Measurements from ENCODE around the gene STK32B. TPM values are rescaled to one million over a fixed set of nuclear protein-coding genes. Genes with fewer than 3 reads are reported as not detected.

STK32B gene
- total and polyA plus RNA-seq, 10 donors, result 0.03 to 0.87 (median 0.36) TPM

DNA sequence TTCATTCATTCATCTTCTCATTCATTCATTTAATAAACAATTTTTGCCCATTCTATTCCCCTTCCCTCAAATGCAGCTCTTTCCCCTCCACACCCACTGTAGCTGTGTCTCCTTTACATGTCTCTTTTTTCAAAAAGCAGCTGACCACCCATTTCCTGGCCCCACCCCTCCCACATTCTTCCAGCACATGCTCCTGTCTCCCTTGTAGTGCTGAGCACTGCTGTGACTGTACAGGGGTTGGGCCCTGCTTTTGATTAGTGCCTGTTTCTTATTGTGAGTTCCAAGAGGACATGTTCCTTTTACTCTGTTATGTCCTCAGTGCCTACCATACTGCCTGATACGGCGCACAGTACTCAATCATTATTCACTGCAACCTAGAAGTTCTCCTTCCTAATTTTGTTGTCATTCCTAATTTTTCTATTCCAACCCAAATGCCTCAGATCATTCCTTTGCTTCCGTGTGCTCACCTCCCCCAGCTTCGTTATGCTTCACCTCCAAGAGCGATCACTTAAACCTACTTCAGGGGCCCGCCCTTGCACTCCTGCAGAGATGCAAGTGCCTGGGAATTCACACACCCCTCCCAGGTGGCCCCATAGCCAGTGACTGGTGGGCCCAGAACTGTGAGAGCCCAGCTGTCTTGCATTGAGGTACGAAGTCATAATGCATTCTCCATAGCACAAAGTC lies 152.2 kb downstream of the STK32B start:
- intact Hi-C loops (cut with DNase I; ENCODE audit: low total_unique reads), result no loop called here
- no peak for TF ChIP-seq POLR2AphosphoS5 (IDR thresholded peaks at IDR 0.05)
- no peak for TF ChIP-seq POLR2A (IDR thresholded peaks at IDR 0.05)
- TF ChIP-seq, protein P1, sequence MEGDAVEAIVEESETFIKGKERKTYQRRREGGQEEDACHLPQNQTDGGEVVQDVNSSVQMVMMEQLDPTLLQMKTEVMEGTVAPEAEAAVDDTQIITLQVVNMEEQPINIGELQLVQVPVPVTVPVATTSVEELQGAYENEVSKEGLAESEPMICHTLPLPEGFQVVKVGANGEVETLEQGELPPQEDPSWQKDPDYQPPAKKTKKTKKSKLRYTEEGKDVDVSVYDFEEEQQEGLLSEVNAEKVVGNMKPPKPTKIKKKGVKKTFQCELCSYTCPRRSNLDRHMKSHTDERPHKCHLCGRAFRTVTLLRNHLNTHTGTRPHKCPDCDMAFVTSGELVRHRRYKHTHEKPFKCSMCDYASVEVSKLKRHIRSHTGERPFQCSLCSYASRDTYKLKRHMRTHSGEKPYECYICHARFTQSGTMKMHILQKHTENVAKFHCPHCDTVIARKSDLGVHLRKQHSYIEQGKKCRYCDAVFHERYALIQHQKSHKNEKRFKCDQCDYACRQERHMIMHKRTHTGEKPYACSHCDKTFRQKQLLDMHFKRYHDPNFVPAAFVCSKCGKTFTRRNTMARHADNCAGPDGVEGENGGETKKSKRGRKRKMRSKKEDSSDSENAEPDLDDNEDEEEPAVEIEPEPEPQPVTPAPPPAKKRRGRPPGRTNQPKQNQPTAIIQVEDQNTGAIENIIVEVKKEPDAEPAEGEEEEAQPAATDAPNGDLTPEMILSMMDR (IDR thresholded peaks at IDR 0.05 in 8 of 11, conservative IDR thresholded peaks at IDR 0.05 in 3 of 11), result no peak
- DNase-seq, result no peak
- Histone ChIP-seq H3K27ac (no peak overlapping the region), H3K9me3 (peaks cover 0 to 18% (median 2%) of the 10 kb centered on the region in 8 donors), H3K36me3 (no peaks in the 10 kb centered on the region), H3K4me3 (no peak overlapping the region), H3K27me3 (replicated peaks in 1 of 7) (no peaks in the 10 kb centered on the region), H3K4me1 (no peaks in the 10 kb centered on the region)
- WGBS, 5 donors, result 81 to 93% (median 86%) methylated on average over 7 of the region's 7 CpGs

DNA sequence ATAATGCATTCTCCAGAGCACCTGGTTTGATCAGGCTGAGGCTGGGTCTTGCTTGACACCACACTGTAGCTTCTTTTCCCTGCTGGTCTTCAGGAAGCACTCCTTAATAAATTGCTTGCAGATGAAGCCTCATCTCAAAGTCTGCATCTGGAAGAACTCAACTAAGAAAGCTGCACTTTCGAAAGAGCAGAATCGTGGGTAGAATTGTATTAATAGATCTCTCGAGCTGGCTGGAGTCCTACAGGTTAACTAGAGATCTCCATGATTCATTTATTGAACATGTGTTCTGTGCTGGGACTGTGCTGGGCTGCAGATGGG lies 152.7 kb downstream of the STK32B start:
- no peak for TF ChIP-seq POLR2A (IDR thresholded peaks at IDR 0.05)
- TF ChIP-seq POLR2AphosphoS5 (IDR thresholded peaks at IDR 0.05), result no peak
- TF ChIP-seq, protein P1 (IDR thresholded peaks at IDR 0.05 in 8 of 11, conservative IDR thresholded peaks at IDR 0.05 in 3 of 11), result no peak
- Histone ChIP-seq H3K36me3 (no peaks in the 10 kb centered on the region), H3K27ac (no peak overlapping the region), H3K27me3 (replicated peaks in 1 of 7) (no peaks in the 10 kb centered on the region), H3K9me3 (peaks cover 0 to 18% (median 2%) of the 10 kb centered on the region in 8 donors), H3K4me1 (no peaks in the 10 kb centered on the region), H3K4me3 (no peak overlapping the region)
- DNase-seq, result no peak
- 69 to 85% (median 78%) methylated on average over 3 of the region's 3 CpGs for WGBS, 5 donors
- intact Hi-C loops (cut with DNase I; ENCODE audit: low total_unique reads), result no loop called here

DNA sequence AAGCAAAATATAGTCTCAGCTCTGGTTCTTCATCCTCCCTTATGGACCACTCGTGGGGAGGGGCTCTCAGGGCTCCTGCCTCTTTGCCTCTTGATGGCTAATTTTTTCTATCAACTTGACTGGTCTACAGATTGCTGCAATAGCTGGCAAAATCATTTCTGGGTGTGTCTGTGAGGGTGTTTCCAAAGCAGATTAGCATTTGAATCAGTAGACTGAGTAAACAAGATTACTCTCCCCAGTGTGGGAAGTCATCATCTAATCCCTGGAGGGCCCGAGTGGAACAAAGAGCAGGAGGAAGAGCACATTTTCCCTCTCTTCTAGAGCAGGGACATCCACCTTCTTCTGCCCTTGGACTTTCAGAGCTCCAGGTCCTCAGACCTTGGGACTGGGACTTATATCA lies 153.5 kb downstream of the STK32B start:
- no peak for TF ChIP-seq POLR2A (IDR thresholded peaks at IDR 0.05)
- no peak for TF ChIP-seq POLR2AphosphoS5 (IDR thresholded peaks at IDR 0.05)
- TF ChIP-seq, protein P1 (IDR thresholded peaks at IDR 0.05 in 8 of 11, conservative IDR thresholded peaks at IDR 0.05 in 3 of 11), result no peak
- Histone ChIP-seq H3K9me3 (peaks cover 0 to 18% (median 2%) of the 10 kb centered on the region in 8 donors), H3K4me1 (no peaks in the 10 kb centered on the region), H3K4me3 (no peak overlapping the region), H3K27me3 (replicated peaks in 1 of 7) (no peaks in the 10 kb centered on the region), H3K36me3 (no peaks in the 10 kb centered on the region), H3K27ac (no peak overlapping the region)
- intact Hi-C loops (cut with DNase I; ENCODE audit: low total_unique reads), result no loop called here
- no peak for DNase-seq
- WGBS, 5 donors, result 52 to 89% (median 66%) methylated on average over 2 of the region's 2 CpGs

DNA sequence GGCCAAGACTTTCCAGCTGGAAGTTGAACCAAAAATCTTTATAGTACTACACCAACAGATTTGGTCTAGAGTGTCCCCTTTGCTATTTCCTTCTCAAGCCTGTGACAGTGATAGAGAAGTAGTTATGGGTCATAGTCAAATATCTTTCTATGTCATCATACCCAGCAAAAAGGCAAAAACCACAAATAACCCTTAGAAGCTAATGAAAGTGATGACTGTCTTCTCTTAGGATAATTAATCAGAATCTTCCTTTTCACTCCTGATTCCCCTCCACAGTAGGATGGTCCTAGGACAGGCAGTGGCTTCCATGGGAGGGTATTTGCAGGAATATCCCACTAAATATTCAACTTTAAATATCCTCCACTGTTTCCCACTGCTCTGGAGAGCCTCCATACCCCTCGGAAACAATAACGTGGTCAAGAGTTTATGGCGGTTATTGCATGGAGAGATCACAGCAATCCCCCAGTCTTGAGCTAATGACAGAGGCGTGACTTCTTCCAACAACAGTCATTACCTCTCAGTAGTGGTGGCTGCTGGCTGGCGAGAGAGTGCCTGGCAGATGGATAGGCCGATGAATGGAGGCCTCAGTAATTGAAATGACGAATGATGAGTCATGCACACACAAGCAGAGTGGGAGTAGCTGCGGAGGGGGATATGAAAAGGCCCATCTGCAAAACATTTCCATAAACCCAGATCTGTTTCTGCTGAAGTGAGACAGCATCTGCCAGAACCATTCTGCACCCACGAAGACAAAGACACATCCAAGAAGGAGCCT lies 154.9 kb downstream of the STK32B start:
- H3K9me3 ChIP-seq, result peaks cover 0 to 18% (median 2%) of the 10 kb centered on the region in 8 donors
- TF ChIP-seq, protein P1 (IDR thresholded peaks at IDR 0.05 in 8 of 11, conservative IDR thresholded peaks at IDR 0.05 in 3 of 11), result no peak
- TF ChIP-seq POLR2AphosphoS5 (IDR thresholded peaks at IDR 0.05), result no peak
- no peak for TF ChIP-seq POLR2A (IDR thresholded peaks at IDR 0.05)
- no peak overlapping the region for H3K27ac ChIP-seq
- no peak for DNase-seq
- H3K27me3 ChIP-seq (replicated peaks in 1 of 7), result no peaks in the 10 kb centered on the region
- 66 to 89% (median 80%) methylated on average over 9 of the region's 9 CpGs for WGBS, 5 donors
- H3K4me3 ChIP-seq, result no peak overlapping the region
- intact Hi-C loops (cut with DNase I; ENCODE audit: low total_unique reads), result no loop called here
- no peaks in the 10 kb centered on the region for H3K4me1 ChIP-seq
- H3K36me3 ChIP-seq, result no peaks in the 10 kb centered on the region

Data from spleen (tissue), 11 donors.